Progenitor cell of endocrine pancreas (in vitro differentiated cells): ENCODE results near the gene NCAM2. TPM values are rescaled to one million over a fixed set of nuclear protein-coding genes. Genes with fewer than 3 reads are reported as not detected.

Source experiments
- DNase-seq: peaks from one replicate; pipeline ENCODE4 v3.0.0; 2021; ENCODE audit warnings: low spot score; ENCODE audit not compliant: unreplicated experiment
- H3K27ac Mint-ChIP-seq: 2 replicates; pipeline ENCODE4 v1.8.0; 2021; ENCODE audit warnings: mild to moderate bottlenecking, moderate library complexity, mixed read lengths
- H3K27me3 Mint-ChIP-seq: 2 replicates; pipeline ENCODE4 v1.8.0; 2021; ENCODE audit warnings: mixed read lengths
- H3K36me3 Mint-ChIP-seq: 2 replicates; pipeline ENCODE4 v1.8.0; 2022; ENCODE audit warnings: mixed read lengths; ENCODE audit not compliant: insufficient read depth
- H3K4me1 Mint-ChIP-seq: 2 replicates; pipeline ENCODE4 v1.8.0; 2021; ENCODE audit warnings: low read depth, mixed read lengths
- H3K4me3 Mint-ChIP-seq: 2 replicates; pipeline ENCODE4 v1.8.0; 2021; ENCODE audit warnings: low read depth, mild to moderate bottlenecking, moderate library complexity, mixed read lengths
- H3K9me3 Mint-ChIP-seq: 2 replicates; pipeline ENCODE4 v1.8.0; 2021; ENCODE audit warnings: low read depth, mixed read lengths
- total RNA-seq: library from RNA; stranded (reverse); gene quantifications from 2 replicates; pipeline ENCODE4 v1.2.1, GENCODE V29; 2021
- TF ChIP-seq, protein P1 (sequence below): fragments of 200-600 bp; sonication (generic); IDR thresholded peaks from one replicate; pipeline ENCODE4 v1.5.0; 2021; ENCODE audit warnings: antibody characterized with exemption, mild to moderate bottlenecking; ENCODE audit not compliant: unreplicated experiment

Gene NCAM2
- total RNA-seq, 1 donor from 2014 or later, result 0.60 TPM

DNA sequence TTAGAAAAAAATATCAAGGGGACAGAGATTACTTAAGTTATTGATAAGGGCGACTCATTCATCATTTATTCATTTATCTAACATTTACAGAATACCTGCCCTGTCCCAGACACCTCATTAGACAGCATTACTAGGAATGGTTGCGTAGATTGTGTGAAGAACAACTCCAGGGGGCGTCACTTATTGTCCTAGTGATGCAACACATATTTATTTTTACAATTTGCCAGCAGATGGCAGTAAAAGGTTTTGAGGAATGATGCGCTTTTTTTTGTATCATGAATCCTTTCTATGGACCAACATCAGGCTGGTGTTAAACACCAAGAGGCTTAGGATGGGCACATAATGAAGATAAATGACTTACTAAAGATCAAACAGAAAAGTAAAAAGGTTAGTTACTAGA lies 5.5 kb downstream of the NCAM2 start:
- TF ChIP-seq, protein P1, sequence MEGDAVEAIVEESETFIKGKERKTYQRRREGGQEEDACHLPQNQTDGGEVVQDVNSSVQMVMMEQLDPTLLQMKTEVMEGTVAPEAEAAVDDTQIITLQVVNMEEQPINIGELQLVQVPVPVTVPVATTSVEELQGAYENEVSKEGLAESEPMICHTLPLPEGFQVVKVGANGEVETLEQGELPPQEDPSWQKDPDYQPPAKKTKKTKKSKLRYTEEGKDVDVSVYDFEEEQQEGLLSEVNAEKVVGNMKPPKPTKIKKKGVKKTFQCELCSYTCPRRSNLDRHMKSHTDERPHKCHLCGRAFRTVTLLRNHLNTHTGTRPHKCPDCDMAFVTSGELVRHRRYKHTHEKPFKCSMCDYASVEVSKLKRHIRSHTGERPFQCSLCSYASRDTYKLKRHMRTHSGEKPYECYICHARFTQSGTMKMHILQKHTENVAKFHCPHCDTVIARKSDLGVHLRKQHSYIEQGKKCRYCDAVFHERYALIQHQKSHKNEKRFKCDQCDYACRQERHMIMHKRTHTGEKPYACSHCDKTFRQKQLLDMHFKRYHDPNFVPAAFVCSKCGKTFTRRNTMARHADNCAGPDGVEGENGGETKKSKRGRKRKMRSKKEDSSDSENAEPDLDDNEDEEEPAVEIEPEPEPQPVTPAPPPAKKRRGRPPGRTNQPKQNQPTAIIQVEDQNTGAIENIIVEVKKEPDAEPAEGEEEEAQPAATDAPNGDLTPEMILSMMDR, result peak; percentile 44
- Mint-ChIP-seq H3K27ac (no peak overlapping the region), H3K9me3 (no peaks in the 10 kb centered on the region), H3K4me3 (no peak overlapping the region), H3K36me3 (no peaks in the 10 kb centered on the region), H3K4me1 (no peaks in the 10 kb centered on the region), H3K27me3 (peaks cover 30% of the 10 kb centered on the region)
- no peak for DNase-seq

DNA sequence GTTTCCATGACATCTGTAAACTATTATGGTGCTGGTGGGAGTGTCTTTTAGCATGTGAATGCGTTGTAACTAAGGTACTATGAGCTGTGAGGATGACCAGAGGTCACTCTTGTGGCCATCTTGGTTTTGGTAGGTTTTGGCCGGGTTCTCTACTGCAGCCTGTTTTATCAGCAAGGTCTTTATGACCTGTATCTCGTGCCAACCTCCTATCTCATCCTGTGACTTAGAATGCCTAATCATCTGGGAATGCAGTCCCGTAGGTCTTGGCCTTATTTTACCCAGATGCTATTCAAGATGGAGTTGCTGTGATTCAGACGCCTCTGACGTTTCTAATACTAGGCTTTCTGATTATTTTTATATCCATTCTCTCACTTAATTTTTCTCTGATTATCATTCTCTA lies 9.4 kb downstream of the NCAM2 start:
- Mint-ChIP-seq H3K9me3 (no peaks in the 10 kb centered on the region), H3K36me3 (no peaks in the 10 kb centered on the region), H3K4me1 (no peaks in the 10 kb centered on the region), H3K4me3 (no peak overlapping the region), H3K27me3 (no peaks in the 10 kb centered on the region), H3K27ac (no peak overlapping the region)
- TF ChIP-seq, protein P1, result no peak
- no peak for DNase-seq

DNA sequence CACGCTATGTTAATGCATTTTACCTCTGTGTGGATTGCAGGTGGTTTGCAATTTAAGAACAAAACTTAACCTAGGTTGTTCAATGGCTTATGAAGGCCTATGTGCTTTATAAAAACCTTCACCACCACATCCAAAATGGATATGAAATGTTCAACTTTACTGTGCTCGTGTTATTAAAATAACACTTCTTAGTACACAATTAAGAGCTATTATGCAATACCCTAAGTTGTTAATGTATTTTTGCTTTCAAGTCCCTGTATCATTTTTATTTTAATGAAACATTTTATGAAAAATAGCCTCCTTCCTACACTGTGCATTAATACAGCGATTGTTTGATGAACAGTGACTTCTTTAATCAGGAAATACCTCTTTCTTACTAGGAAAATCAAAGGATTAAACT lies 12.0 kb downstream of the NCAM2 start:
- H3K4me1 Mint-ChIP-seq, result no peaks in the 10 kb centered on the region
- H3K27ac Mint-ChIP-seq, result no peak overlapping the region
- TF ChIP-seq, protein P1, result no peak
- no peak overlapping the region for H3K4me3 Mint-ChIP-seq
- H3K27me3 Mint-ChIP-seq, result no peaks in the 10 kb centered on the region
- H3K36me3 Mint-ChIP-seq, result no peaks in the 10 kb centered on the region
- H3K9me3 Mint-ChIP-seq, result no peaks in the 10 kb centered on the region
- DNase-seq, result no peak

DNA sequence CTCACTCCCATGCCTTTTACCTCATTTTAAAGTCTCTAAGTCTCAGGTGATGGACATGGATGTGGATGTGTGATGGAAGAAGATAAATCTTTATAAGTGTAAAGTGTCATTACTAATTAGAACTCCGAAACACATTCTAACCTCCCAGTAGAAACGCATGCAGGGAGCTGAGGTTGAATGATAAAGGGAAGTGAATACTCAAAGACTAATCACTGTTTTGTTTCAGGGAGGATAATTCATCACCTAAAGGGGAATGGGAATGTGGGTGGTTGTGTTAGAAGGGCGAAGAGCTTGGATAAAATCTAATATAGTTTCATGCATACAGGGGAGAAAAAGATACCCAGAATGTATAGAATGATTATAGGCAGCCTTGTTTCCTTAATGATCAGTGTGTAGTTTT lies 12.5 kb downstream of the NCAM2 start:
- Mint-ChIP-seq H3K4me3 (no peak overlapping the region), H3K27ac (no peak overlapping the region), H3K27me3 (no peaks in the 10 kb centered on the region), H3K4me1 (no peaks in the 10 kb centered on the region), H3K9me3 (no peaks in the 10 kb centered on the region), H3K36me3 (no peaks in the 10 kb centered on the region)
- no peak for DNase-seq
- TF ChIP-seq, protein P1, result no peak

DNA sequence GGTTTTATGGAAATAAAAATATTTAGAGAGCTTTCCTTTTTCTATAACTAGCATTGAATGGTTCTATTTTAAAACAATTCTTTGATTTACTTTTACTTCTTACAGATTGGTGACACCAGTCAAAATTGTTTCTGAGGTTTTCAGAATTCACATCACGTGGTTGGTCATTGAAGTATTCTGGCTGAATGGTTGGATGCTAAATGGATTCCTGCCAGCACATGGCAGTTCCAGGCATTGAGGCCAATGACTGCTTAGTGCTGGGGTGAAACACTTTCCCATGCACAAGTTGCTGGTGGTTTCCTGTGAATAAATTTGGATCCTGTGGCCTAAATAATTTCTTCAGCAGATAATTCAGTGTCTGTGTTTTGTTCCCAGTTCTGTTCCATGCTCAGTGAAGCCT lies 20.6 kb downstream of the NCAM2 start:
- H3K9me3 Mint-ChIP-seq, result no peaks in the 10 kb centered on the region
- no peak overlapping the region for H3K4me3 Mint-ChIP-seq
- H3K36me3 Mint-ChIP-seq, result no peaks in the 10 kb centered on the region
- H3K27ac Mint-ChIP-seq, result no peak overlapping the region
- no peaks in the 10 kb centered on the region for H3K4me1 Mint-ChIP-seq
- TF ChIP-seq, protein P1, result no peak
- DNase-seq, result no peak
- no peaks in the 10 kb centered on the region for H3K27me3 Mint-ChIP-seq
